CD4-positive, alpha-beta T cell treated with Interferon alpha-2 for 1 hour (primary cell): ENCODE data around the gene PPM1N.

Experiments used
- DNase-seq, 2 donors: peaks; one replicate each; pipeline ENCODE4 v3.0.0-alpha.2; 2020 to 2022

Gene PPM1N, protein sequence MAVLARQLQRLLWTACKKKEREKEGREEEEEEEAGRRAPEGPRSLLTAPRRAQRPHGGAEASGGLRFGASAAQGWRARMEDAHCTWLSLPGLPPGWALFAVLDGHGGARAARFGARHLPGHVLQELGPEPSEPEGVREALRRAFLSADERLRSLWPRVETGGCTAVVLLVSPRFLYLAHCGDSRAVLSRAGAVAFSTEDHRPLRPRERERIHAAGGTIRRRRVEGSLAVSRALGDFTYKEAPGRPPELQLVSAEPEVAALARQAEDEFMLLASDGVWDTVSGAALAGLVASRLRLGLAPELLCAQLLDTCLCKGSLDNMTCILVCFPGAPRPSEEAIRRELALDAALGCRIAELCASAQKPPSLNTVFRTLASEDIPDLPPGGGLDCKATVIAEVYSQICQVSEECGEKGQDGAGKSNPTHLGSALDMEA

DNA sequence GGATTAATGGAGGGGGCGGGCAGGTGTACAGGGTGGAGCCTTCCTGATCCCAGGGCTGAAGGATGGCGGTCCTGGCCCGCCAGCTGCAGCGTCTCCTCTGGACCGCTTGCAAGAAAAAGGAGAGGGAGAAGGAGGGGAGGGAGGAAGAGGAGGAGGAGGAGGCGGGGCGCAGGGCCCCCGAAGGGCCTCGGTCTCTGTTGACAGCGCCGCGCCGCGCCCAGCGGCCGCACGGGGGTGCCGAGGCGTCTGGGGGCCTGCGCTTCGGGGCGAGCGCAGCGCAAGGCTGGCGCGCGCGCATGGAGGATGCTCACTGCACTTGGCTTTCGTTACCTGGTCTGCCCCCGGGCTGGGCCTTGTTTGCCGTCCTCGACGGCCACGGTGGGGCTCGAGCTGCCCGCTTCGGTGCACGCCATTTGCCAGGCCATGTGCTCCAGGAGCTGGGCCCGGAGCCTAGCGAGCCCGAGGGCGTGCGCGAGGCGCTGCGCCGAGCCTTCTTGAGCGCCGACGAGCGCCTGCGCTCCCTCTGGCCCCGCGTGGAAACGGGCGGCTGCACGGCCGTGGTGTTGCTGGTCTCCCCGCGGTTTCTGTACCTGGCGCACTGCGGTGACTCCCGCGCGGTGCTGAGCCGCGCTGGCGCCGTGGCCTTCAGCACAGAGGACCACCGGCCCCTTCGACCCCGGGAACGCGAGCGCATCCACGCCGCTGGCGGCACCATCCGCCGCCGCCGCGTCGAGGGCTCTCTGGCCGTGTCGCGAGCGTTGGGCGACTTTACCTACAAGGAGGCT, at the start of gene PPM1N:
Gene PPM1N (plus strand): TSS at position 33 of the 785 bp plus-strand sequence. CDS start 30 bp downstream, at position 63.
- peak; percentile 66 to 75 for DNase-seq

DNA sequence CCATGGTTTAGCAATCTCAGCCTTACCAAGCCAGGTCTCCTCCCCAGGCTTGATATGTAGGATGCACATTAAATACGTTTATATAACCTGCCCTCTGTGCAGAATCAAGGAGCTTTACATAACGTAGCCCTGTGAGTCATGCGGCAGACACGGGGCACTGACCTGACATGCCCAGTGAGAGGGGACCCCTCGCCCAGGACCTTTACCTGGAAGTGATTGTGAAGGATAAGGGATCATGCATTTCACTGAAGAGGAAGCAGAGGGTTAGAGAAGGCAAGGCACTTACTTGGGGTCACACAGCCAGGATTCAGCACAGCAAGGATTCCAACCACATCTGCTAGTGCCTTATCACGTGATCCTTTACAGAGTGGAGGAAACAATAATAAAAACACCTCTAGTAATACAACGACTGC, 49.4 kb upstream of the PPM1N start:
- no peak for DNase-seq

DNA sequence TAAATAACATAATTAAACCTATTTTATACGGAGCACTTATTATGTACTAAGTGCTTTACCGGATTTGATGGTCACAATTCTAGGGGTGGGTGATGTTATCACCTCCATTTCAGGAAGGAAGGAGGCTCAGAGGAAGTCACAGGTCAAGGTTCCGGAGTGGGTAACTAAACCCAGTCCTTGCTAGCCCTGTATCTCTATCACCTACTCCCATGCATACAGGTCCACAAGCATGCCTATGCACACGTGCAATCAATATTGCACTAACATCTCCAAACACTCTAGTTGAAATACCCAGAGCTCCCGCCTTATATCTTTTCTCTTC, 48.3 kb upstream of the PPM1N start:
- DNase-seq: peak; percentile 62 to 82

DNA sequence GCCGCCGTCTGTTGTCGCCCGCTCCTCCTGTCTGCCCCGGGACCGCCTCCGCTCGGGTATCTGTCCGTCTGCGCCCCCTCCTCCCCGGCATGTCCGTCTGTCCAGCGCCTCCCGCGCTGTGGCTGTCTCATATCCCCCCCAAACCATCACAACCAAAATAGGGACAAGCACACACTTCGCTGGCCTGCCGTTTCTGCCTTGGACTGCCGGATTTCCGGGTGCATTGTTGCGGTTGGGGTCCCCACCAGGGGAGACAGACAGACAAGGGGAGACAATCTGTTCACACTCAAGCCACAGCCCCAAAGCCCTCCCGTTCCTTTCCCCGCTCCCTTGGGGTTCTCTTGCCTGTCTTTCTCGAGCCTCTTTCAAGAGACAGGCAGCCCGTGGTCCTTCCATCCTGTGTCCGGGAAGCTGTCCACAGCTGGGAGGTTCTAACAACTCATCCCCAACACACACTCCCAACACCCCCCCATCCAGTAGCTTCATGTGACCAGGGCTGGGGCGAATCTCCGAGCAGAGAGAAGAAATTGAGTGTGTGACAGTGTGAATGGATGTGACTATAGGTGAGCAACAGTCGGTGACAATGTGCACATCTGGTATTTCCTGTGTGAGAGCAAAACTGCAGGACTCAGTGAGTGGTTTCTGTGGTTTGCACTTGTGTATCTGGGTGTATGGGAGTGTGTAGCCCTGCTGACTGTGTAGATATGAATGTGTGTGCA, 47.0 kb upstream of the PPM1N start:
- peak; percentile 76 to 86 for DNase-seq

DNA sequence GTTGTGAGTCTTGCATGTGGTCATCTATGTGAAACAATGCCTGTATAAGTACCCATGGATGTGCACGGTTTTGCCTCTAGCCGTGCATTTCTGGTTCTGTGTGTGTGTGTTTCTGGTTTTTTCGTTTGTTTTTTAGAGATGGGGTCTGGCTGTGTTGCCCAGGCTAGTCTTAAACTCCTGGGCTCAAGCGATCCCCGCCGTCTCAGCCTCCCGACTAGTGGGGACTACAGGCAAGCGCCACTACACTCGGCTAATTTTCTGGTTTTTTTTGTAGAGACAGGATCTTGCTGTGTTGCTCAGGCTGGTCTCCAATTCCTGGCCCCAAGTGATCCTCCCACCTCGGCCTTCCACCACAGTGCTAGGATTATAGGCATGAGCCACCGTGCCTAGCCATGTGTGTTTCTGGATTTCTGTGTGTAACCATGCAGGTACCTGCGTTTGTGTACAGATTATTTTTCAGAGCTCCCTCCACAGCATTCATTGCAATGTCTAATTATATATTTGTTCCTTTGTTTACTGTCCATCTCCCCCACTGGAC, 46.3 kb upstream of the PPM1N start:
- no peak for DNase-seq

DNA sequence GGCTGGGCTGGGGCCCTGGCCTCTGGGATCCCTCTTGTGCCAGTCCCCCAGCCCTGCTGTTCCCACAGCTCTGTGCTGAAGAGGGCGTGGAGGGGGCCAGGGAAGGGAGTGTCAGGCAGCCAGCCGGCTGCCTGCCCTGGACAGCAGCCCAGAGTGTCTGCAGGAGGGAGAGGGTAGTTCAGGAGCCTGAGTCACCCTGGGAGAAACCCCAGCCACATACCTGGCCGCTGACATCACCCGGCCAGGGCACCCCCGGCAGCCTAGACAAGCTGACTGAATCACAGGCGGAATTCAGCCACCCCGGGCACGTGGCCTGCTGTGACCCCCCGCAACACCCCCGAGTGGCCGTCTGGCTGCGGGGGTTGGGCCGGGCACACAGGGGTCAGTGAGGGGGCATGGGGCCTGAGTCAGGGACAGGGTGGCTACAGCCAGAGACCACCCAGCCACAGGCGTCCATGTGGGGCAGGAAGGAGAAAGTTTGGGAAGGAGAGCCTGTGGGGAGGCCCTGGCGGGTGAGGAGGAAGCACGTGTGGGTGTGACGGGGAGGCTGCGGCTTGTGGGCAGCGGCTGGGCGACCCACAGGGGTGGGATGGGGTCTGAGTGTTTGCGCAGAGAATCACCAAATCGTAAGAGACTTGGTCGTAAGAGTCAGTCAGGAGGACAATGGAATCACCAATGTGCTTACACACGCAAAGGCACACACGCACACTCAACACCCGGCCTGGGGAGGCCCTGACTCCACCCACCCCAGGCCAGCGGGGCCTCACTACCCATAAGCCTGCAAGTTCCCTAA, 42.3 kb upstream of the PPM1N start:
- peak; percentile 75 to 83 for DNase-seq

DNA sequence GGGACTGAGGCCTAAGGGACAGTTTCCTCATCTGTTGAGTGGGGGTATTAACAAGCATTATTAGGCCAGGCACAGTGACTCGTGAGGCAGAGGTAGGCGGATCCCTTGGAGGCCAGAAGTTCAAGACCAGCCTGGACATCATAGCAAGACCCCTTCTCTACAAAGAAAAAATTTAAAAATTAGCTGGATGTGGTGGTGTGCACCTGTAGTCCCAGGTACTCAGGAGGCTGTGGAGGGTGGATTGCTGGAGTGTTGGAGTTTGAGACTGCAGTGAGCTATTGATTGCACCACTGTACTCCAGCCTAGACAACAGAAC, 41.8 kb upstream of the PPM1N start:
- DNase-seq: no peak

DNA sequence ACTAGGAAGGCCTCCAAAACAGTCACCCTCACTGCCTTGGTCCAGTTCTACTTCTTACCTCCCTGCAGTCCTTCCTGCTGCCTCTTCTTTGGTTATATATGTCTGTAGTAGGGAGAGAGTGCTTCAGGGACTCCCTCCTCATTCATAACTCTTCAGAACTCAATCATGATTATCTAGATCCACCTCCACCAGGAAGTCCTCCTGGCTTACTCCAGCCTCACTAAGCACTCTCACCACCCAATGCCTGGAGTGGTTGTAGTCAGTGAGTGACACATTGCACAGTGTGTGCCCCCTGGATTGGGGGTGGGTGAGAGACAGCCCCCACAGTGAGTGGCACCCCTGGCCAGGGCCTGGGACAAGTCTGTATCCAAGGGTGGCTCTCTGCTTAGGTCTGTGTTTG, 40.5 kb upstream of the PPM1N start:
- DNase-seq: no peak

DNA sequence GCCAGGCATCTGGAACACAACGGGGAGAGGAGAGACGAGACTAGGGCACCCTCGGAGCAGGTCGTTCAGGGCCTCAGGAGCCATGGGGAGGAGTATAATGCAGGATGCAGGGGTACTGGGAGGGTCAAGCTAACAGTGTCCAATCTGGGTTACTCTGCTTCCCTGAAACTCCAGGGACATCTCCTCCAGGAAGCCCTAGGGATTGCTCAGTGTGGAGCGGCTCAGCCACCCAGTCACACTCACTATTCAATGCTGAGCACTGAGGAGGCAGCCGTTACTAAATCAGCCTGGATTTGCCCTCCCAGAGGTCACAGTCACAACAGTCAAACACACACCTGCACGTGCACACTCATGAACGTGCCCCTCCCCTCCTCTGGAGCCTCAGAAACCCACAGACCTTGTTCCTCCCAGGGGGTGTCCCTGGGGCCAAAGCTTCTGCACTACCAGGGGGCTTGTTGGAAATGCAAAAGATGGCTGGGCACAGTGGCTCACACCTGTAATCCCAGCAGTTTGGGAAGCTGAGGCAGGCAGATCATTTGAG, 37.4 kb upstream of the PPM1N start:
- DNase-seq: no peak

DNA sequence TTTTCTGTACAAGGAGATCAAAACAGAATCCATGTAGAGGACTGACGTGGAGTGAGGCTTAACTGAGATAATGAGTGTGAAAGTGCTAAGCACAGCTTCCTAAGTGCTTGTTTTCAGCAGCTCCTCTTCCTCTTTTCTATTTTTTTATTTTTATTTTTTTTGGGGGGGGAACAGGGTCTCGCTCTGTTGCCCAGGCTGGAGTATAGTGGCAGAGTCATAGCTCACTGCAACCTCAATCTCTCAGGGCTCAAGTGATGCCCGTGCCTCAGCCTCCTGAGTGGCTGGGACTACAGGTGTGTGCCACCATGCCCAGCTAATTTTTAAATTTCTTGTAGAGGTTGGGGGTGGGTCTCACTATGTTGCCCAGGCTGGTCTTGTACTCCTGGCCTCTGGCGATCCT, 36.1 kb upstream of the PPM1N start:
- DNase-seq: no peak

DNA sequence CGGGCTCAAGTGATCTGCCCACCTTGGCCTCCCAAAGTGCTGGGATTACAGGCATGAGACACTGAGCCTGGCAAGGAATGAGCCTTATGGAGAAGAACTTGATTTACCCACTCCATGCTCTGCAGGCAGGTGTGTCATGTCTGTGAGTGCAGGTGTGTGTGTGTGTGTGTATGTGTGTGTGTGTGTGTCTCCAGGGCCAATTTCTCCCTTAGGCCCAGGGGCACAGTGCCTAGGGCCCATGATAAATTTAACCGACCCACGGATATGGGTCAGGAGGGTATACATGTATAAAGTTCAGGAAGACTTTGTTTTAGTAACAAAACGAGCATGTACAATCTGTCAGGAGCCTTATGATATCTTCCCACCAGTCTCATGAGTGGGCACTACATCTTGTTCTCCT, 35.0 kb upstream of the PPM1N start:
- DNase-seq: no peak

DNA sequence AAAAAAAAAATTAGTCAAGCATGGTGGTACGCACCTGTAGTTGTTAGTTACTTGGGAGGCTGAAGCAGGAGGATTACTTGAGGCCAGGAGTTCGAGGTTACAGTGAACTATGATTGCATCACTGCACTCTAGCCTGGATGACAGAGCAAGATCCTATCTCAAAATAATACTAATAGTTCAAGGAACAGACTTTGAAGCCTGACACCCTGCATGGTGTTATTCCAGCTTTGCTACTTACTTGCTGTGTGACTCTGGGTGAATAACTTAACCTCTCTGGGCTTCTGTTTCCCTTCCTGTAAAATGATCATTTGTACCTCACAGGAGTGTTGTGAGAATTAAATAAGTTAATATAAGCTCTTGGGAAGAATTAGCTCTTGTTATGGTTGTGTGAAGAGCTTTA, 34.0 kb upstream of the PPM1N start:
- DNase-seq: no peak

DNA sequence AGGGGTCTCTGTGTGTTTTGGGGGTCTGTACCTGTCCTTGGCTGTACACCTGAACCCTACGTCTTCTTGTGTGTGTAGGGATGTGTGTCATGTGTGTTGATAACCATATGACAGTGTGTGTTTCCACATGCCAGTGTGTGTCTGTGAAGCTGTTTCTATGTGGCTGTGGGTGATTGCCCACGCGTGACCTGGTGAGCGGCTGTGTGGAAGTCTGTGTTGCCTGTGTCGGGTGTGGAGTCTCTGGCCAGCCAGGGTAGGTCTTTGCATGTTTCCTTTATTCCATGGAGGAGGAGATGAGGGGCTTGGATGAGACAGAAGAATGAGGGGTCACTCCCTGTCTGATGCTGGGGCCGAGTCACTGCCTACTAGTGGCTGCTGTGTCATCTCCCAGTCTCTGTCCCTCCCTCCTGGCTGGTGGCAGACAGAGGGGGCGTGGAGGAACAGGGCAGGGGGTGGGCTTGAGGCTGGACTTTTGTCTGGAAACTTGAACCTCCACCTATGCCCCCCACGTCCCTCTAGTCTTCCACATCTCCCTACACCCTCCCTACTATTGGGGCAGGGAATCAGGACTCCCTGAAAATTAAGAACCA, 33.3 kb upstream of the PPM1N start:
- DNase-seq: no peak

DNA sequence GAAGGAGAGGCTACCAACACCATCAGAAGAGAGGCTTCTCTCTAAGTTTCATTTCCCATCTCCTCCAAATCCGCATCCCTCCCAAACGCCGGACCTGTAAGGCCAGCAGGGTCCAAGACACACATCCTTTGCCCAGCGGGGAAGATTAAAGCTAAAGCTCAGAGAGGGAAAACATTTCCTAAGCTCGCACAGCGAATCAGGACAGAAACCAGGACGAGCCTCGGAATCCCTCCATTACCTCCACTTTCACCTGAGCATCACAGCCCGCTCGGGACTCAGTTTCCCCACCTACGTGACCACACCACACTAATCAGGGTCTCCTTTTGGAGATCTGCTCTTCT, 31.2 kb upstream of the PPM1N start:
- no peak for DNase-seq

DNA sequence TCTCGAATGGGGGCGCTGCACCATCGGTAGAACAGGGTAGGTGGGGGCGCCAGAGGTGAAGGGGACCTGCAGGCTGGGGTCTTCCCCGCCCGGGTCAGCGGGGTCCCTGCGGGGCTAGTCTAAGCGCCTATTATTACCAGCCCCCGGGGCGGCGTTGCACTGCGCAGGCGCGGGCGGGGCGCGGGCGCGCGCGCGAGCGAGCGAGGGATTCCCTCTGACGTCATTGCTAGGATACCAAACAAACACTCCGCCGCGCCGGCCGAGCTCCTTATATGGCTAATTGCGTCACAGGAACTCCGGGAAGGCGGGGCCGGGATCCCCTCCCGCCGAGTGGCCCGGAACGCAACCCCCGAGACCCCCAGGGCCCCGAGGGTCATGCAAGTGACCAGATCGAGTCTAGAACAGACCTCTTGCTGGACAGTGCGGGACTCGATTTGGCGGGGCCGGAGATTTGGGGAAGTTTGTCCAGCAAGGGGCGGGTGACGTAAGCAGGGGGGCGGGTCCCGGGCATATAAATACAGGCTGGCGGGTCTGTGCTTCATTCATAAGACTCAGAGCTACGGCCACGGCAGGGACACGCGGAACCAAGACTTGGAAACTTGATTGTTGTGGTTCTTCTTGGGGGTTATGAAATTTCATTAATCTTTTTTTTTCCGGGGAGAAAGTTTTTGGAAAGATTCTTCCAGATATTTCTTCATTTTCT, 30.6 kb upstream of the PPM1N start, which contains the start of gene FOSB:
Gene FOSB (plus strand): TSS at position 541 of the 703 bp plus-strand sequence. CDS start 591 bp downstream, outside the sequence.
- peak; percentile 96 to 97 for DNase-seq

DNA sequence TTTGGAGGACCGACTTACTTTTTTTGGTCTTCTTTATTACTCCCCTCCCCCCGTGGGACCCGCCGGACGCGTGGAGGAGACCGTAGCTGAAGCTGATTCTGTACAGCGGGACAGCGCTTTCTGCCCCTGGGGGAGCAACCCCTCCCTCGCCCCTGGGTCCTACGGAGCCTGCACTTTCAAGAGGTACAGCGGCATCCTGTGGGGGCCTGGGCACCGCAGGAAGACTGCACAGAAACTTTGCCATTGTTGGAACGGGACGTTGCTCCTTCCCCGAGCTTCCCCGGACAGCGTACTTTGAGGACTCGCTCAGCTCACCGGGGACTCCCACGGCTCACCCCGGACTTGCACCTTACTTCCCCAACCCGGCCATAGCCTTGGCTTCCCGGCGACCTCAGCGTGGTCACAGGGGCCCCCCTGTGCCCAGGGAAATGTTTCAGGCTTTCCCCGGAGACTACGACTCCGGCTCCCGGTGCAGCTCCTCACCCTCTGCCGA, 30.0 kb upstream of the PPM1N start:
- no peak for DNase-seq

DNA sequence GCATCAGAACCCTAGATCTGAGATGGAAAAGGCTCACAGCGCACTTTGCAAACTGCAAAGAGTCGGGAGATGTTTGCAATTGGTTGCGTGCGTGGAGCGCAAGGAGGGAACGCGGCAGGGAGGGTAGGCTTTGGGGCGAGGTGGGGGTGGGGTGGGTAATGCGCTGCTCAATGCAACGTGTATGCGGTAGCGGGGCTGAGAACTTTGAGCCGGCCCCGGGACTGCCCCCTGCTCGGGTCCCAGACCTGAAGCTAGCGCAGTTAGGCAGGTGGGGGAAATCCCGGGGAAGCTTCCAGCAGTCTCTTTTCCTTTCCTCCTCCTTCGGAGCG, 29.5 kb upstream of the PPM1N start:
- no peak for DNase-seq

DNA sequence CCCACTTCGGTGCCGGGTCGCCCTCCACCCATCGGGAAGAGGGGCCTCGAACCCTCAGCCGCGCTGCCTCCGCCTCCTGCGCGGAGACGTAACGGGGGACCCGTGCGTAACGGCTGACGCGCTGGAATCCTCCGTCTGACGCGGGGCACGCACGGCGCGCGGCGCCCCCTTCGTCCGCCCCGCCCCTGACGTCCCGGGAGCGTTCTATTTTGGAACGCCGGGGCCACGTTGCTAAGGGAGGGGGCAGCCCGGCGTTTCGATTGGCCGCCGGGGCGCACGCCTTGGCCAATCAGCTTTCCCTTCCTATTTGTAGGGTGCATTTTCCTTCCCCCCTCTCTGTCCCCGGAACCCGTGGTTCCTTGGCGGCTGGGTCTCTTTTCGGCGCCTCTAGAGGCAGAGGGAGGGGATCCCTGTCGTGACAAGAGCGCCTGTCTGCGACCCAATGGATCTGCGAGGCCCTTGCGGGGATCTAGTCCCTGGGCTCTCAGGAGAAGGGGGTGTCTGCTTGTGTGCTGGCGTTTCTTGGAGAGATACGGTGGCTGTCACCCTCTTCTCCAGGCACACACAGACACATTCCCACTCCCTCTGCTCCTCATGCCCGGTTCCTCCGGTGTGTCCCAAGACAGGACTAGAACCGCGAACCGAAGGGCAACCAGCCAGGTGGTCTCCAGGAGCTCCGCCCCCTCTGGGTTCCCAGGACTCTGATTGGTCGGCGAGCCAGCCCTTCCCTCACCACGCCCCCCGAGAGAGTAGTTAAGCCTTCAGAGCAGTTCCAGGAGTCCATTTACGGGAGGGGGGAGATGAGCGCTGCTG, 28.9 kb upstream of the PPM1N start:
- DNase-seq: peak; percentile 85 to 88

DNA sequence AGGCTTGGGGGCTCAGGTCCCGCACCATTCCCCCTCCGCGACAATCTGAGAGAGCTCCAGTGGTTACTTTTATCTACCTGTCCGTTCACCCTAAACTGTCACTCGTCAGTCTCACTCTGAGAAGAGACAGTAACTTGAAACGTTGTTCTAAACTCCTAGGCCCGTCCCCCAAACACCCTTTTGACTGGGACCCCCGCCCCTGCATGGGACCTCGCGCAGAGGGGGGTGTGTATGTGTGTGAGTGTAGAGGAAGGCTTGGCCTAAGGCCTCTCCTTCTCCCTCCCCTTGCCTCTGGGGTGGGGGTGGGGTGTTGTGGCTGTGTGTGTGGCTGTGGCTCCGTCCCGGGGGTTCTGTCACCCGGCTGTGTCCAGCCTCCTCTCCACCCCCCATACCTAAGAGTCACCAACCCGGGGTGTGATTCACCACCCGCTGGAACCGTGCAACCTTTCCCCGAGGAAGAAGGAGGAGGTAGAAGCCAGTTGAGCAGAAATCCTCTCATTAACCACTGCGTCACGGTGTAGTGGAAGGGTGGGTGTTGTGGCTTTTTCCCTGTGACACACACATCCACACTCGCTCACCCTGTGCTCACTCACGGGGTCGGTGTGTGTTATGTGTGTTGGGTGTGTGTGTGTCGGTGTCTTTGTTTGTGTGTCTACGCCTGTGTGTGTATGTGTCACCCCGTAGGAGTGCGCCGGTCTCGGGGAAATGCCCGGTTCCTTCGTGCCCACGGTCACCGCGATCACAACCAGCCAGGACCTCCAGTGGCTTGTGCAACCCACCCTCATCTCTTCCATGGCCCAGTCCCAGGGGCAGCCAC, 28.1 kb upstream of the PPM1N start:
- peak; percentile 65 to 78 for DNase-seq

DNA sequence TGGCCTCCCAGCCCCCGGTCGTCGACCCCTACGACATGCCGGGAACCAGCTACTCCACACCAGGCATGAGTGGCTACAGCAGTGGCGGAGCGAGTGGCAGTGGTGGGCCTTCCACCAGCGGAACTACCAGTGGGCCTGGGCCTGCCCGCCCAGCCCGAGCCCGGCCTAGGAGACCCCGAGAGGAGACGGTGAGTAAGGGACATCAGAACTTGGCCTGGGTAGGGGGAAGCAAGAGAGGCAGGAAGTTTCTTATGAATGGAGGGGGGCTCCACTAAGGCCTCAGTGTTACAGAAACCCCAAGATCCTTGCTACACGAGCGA, 27.5 kb upstream of the PPM1N start:
- no peak for DNase-seq
